ENCODE data around the gene DSCAM. TPM values are rescaled to one million over a fixed set of nuclear protein-coding genes. Genes with fewer than 3 reads are reported as not detected.

Gene DSCAM
- total RNA-seq, 1 donor from 2014 or later = not detected

GRCh38 chr21:40736145-40736544, 110.8 kb downstream of the DSCAM start:
- Histone ChIP-seq H3K4me3 (no peak overlapping the region), H3K4me1 (no peaks in the 10 kb centered on the region), H3K27me3 (no peaks in the 10 kb centered on the region), H3K36me3 (no peaks in the 10 kb centered on the region), H3K27ac (no peak overlapping the region), H3K9me3 (no peaks in the 10 kb centered on the region)
- TF ChIP-seq POLR2A (IDR thresholded peaks at IDR 0.05) = no peak
- TF ChIP-seq CTCF (IDR thresholded peaks at IDR 0.05) = no peak
- no peak for TF ChIP-seq POLR2AphosphoS5 (IDR thresholded peaks at IDR 0.05; ENCODE audit: insufficient read depth in 1 of 2, low read depth in 1 of 2)
- intact Hi-C loops (cut with DNase I) = loop anchor here (1.0 kb wide), 1 partner anchor 48 kb away; no protein-coding TSS in a partner anchor
- no peak for DNase-seq (ENCODE audit: extremely low spot score in 2 of 2)

- H3K36me3 ChIP-seq = no peaks in the 10 kb centered on the region
- no peak for DNase-seq (ENCODE audit: extremely low spot score in 2 of 2)
- H3K27ac ChIP-seq = no peak overlapping the region
- no peak overlapping the region for H3K4me3 ChIP-seq
- no peaks in the 10 kb centered on the region for H3K9me3 ChIP-seq
- TF ChIP-seq POLR2A (IDR thresholded peaks at IDR 0.05) (no peak), CTCF (IDR thresholded peaks at IDR 0.05) (no peak), POLR2AphosphoS5 (IDR thresholded peaks at IDR 0.05; ENCODE audit: insufficient read depth in 1 of 2, low read depth in 1 of 2) (no peak)
- no peaks in the 10 kb centered on the region for H3K27me3 ChIP-seq
- intact Hi-C loops (cut with DNase I) = no loop called here
- no peaks in the 10 kb centered on the region for H3K4me1 ChIP-seq
These were observed 113.9 kb downstream of the DSCAM start for GRCh38 chr21:40733024-40733397.

GRCh38 chr21:40732253-40733023, 114.5 kb downstream of the DSCAM start:
- H3K4me1 ChIP-seq = no peaks in the 10 kb centered on the region
- H3K9me3 ChIP-seq = no peaks in the 10 kb centered on the region
- no peak overlapping the region for H3K27ac ChIP-seq
- intact Hi-C loops (cut with DNase I) = no loop called here
- no peak for TF ChIP-seq POLR2AphosphoS5 (IDR thresholded peaks at IDR 0.05; ENCODE audit: insufficient read depth in 1 of 2, low read depth in 1 of 2)
- no peak for TF ChIP-seq CTCF (IDR thresholded peaks at IDR 0.05)
- TF ChIP-seq POLR2A (IDR thresholded peaks at IDR 0.05) = no peak
- H3K36me3 ChIP-seq = no peaks in the 10 kb centered on the region
- DNase-seq (ENCODE audit: extremely low spot score in 2 of 2) = no peak
- no peaks in the 10 kb centered on the region for H3K27me3 ChIP-seq
- H3K4me3 ChIP-seq = no peak overlapping the region

GRCh38 chr21:40731206-40731605, 115.8 kb downstream of the DSCAM start:
- H3K9me3 ChIP-seq = no peaks in the 10 kb centered on the region
- no peaks in the 10 kb centered on the region for H3K27me3 ChIP-seq
- H3K4me3 ChIP-seq = no peak overlapping the region
- DNase-seq (ENCODE audit: extremely low spot score in 2 of 2) = no peak
- H3K36me3 ChIP-seq = no peaks in the 10 kb centered on the region
- no peak overlapping the region for H3K27ac ChIP-seq
- intact Hi-C loops (cut with DNase I) = no loop called here
- no peaks in the 10 kb centered on the region for H3K4me1 ChIP-seq
- TF ChIP-seq POLR2A (IDR thresholded peaks at IDR 0.05) = no peak
- TF ChIP-seq CTCF (IDR thresholded peaks at IDR 0.05) = no peak
- no peak for TF ChIP-seq POLR2AphosphoS5 (IDR thresholded peaks at IDR 0.05; ENCODE audit: insufficient read depth in 1 of 2, low read depth in 1 of 2)

GRCh38 chr21:40730426-40730800, 116.5 kb downstream of the DSCAM start:
- intact Hi-C loops (cut with DNase I) = no loop called here

More at GRCh38 chr21:40730426-40730800, 116.5 kb downstream of the DSCAM start:
- Histone ChIP-seq H3K4me1 (no peaks in the 10 kb centered on the region), H3K4me3 (no peak overlapping the region), H3K9me3 (no peaks in the 10 kb centered on the region), H3K27ac (no peak overlapping the region), H3K36me3 (no peaks in the 10 kb centered on the region), H3K27me3 (no peaks in the 10 kb centered on the region)
- no peak for DNase-seq (ENCODE audit: extremely low spot score in 2 of 2)
- no peak for TF ChIP-seq POLR2AphosphoS5 (IDR thresholded peaks at IDR 0.05; ENCODE audit: insufficient read depth in 1 of 2, low read depth in 1 of 2)
- no peak for TF ChIP-seq POLR2A (IDR thresholded peaks at IDR 0.05)
- TF ChIP-seq CTCF (IDR thresholded peaks at IDR 0.05) = no peak

Measured in vagina (tissue), 2 donors.